DOHH2 (cell line): ENCODE results near the gene SLC66A2.

Source experiments
- H3F3A ChIP-seq: fragments of 200-600 bp; sonication (generic), shearing (Covaris generic); 2 replicates; pipeline ENCODE4 v1.6.0; 2016; ENCODE audit warnings: antibody characterized with exemption, mild to moderate bottlenecking; ENCODE audit not compliant: control insufficient read depth, insufficient read depth
- H3K27ac ChIP-seq: fragments of 200-600 bp; sonication (generic); 2 replicates; pipeline ENCODE4 v1.5.1; 2014; ENCODE audit warnings: low read depth, mild to moderate bottlenecking, low read length, moderate library complexity
- H3K27me3 ChIP-seq: fragments of 200-600 bp; sonication (generic); 2 replicates; pipeline ENCODE4 v1.6.1; 2014; ENCODE audit warnings: mild to moderate bottlenecking, low read length, mixed read lengths; ENCODE audit not compliant: control insufficient read depth
- H3K36me3 ChIP-seq: fragments of 200-600 bp; sonication (generic); 2 replicates; pipeline ENCODE4 v1.6.1; 2014; ENCODE audit warnings: mild to moderate bottlenecking, low read length, moderate library complexity, mixed read lengths; ENCODE audit not compliant: control insufficient read depth
- H3K4me1 ChIP-seq: fragments of 200-600 bp; sonication (generic); 2 replicates; pipeline ENCODE4 v1.6.1; 2014; ENCODE audit warnings: mild to moderate bottlenecking, low read length, mixed read lengths; ENCODE audit not compliant: control insufficient read depth
- H3K4me2 ChIP-seq: fragments of 200-600 bp; sonication (generic); 2 replicates; pipeline ENCODE4 v1.6.0; 2014; ENCODE audit warnings: mild to moderate bottlenecking, low read length, moderate library complexity
- H3K4me3 ChIP-seq: fragments of 200-600 bp; sonication (generic); 2 replicates; pipeline ENCODE4 v1.5.1; 2014; ENCODE audit warnings: mild to moderate bottlenecking, low read length, mixed read lengths
- H3K79me2 ChIP-seq: fragments of 200-600 bp; sonication (generic); 2 replicates; pipeline ENCODE4 v1.6.1; 2014; ENCODE audit warnings: mild to moderate bottlenecking, low read length, mixed read lengths; ENCODE audit not compliant: control insufficient read depth
- H3K9me2 ChIP-seq: fragments of 200-600 bp; sonication (generic); replicated peaks from 2 replicates; pipeline ENCODE4 v1.6.1; 2014; ENCODE audit warnings: mild to moderate bottlenecking, low read length, mixed read lengths; ENCODE audit not compliant: control insufficient read depth
- H3K9me3 ChIP-seq: fragments of 200-600 bp; sonication (generic); 2 replicates; pipeline ENCODE4 v1.6.1; 2014; ENCODE audit warnings: antibody characterized with exemption, low read length, mixed read lengths; ENCODE audit not compliant: control insufficient read depth, insufficient read depth
- H4K20me1 ChIP-seq: fragments of 200-600 bp; sonication (generic); 2 replicates; pipeline ENCODE4 v1.6.0; 2014; ENCODE audit warnings: low read depth, mild to moderate bottlenecking, antibody characterized with exemption, low read length, moderate library complexity; ENCODE audit not compliant: control insufficient read depth, insufficient read depth
- EZH2phosphoT487 ChIP-seq: fragments of 200-600 bp; sonication (generic); IDR thresholded peaks from 2 replicates; pipeline ENCODE4 v1.6.1; 2017; ENCODE audit warnings: borderline replicate concordance, mild to moderate bottlenecking, antibody characterized with exemption, low read length, moderate library complexity, mixed read lengths
- TF ChIP-seq, protein P1 (sequence below): fragments of 200-600 bp; sonication (generic); IDR thresholded peaks from one replicate; pipeline ENCODE4 v1.5.1; 2014; ENCODE audit warnings: antibody characterized with exemption, mild to moderate bottlenecking, low read depth, low read length; ENCODE audit not compliant: poor library complexity, severe bottlenecking

The SLC66A2 gene

DNA sequence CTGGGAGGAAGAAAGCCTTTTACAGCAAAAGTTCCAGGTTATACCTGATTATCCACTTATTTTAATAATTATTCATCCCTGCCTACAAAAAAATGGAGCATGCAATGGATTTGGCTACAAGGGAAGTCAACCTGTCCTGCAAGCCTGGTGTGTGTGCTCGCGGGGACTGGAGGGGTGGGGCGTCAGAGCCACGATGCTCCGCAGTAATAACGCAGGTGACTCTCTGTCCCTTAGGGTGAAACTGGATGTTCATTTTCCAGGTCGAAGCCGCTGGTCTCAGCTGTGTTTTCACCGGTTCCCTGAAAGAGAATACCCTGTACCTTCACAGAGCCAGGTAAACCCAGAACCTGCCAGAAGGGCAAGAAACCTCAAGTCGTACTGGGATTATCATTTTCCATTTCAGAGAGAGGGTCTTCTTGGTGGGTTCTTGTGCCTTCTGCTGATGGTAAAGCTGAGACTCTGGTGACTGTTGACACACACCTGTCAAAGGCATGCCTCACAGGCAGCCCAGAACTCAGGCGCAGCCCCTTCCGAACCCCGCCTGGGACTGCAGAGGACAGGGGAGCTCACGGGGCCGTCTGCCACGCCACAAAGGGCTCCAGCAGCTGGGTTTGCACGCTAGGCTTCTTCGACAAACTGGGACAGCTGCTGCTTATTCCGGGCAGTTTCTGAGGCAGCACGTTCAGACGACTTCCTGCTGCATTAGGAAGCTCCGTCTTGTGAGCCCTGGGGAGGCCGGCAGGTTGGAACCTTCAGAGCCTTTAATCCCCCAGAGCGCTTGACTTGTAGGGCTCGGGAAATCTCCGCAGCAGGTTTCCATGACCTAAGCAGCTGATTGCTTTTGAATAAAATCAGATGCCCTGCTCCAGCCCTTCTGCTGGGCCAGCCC, 95.1 kb downstream of the SLC66A2 start:
- H3K27me3 ChIP-seq, result no peaks in the 10 kb centered on the region
- no peak overlapping the region for H3K4me3 ChIP-seq
- peak overlapping the region; percentile 33; the same call in 1 of the 2 replicates for H3K4me2 ChIP-seq
- no peaks in the 10 kb centered on the region for H3K9me3 ChIP-seq
- H3K36me3 ChIP-seq, result no peaks in the 10 kb centered on the region
- peaks cover 20% of the 10 kb centered on the region for H3K4me1 ChIP-seq
- peaks cover 5% of the 10 kb centered on the region for H3F3A ChIP-seq
- no peaks in the 10 kb centered on the region for H4K20me1 ChIP-seq
- TF ChIP-seq, protein P1, sequence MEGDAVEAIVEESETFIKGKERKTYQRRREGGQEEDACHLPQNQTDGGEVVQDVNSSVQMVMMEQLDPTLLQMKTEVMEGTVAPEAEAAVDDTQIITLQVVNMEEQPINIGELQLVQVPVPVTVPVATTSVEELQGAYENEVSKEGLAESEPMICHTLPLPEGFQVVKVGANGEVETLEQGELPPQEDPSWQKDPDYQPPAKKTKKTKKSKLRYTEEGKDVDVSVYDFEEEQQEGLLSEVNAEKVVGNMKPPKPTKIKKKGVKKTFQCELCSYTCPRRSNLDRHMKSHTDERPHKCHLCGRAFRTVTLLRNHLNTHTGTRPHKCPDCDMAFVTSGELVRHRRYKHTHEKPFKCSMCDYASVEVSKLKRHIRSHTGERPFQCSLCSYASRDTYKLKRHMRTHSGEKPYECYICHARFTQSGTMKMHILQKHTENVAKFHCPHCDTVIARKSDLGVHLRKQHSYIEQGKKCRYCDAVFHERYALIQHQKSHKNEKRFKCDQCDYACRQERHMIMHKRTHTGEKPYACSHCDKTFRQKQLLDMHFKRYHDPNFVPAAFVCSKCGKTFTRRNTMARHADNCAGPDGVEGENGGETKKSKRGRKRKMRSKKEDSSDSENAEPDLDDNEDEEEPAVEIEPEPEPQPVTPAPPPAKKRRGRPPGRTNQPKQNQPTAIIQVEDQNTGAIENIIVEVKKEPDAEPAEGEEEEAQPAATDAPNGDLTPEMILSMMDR, result no peak
- no peak for TF ChIP-seq EZH2phosphoT487
- no peaks in the 10 kb centered on the region for H3K79me2 ChIP-seq
- no peak overlapping the region for H3K27ac ChIP-seq
- H3K9me2 ChIP-seq, result no peaks in the 10 kb centered on the region

DNA sequence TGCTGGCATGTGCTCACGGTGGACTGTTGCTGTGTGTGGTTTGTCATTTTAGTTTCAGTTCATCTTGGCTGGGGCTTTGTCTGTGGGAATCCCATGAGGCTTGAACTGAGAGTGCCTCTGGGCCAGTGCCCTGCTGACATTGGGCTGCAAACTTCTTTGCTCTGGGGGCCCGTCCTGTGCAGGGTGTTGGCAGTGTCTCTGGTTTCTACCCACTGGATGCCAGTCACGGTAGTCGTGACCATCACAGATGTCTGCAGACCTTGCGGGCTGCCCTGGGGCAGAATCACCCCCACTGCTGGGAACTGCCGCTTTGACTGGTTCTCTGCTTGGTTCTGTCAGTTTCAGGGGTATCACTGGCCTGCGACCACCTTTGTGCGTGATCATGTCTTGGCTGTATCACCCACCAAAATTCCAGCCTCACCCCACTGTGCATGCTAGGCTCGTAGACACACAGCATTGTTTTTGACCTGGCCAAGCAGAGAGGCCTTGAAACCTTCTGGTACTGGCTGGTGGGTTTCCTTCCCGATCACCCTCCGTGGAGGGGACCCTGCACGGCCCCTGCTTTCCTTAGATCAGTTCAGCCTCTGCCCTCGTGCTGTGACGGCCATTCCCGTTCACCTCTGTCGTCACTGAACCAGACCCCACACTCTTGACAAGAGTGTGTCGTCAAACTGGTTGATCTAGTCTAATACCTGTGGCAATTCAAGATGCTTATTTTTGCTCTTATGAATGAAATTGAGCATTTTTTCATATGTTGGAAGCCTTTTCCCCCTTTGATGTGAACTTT, 96.1 kb downstream of the SLC66A2 start:
- peak overlapping the region; percentile 57 for H3K4me2 ChIP-seq
- H3K9me3 ChIP-seq, result no peaks in the 10 kb centered on the region
- no peaks in the 10 kb centered on the region for H3K79me2 ChIP-seq
- TF ChIP-seq, protein P1, result no peak
- TF ChIP-seq EZH2phosphoT487, result no peak
- no peak overlapping the region for H3K27ac ChIP-seq
- no peaks in the 10 kb centered on the region for H4K20me1 ChIP-seq
- peaks cover 5% of the 10 kb centered on the region for H3F3A ChIP-seq
- no peaks in the 10 kb centered on the region for H3K36me3 ChIP-seq
- H3K9me2 ChIP-seq, result no peaks in the 10 kb centered on the region
- peaks cover 20% of the 10 kb centered on the region for H3K4me1 ChIP-seq
- no peaks in the 10 kb centered on the region for H3K27me3 ChIP-seq
- peak overlapping the region; percentile 22; the same call in 1 of the 2 replicates for H3K4me3 ChIP-seq

DNA sequence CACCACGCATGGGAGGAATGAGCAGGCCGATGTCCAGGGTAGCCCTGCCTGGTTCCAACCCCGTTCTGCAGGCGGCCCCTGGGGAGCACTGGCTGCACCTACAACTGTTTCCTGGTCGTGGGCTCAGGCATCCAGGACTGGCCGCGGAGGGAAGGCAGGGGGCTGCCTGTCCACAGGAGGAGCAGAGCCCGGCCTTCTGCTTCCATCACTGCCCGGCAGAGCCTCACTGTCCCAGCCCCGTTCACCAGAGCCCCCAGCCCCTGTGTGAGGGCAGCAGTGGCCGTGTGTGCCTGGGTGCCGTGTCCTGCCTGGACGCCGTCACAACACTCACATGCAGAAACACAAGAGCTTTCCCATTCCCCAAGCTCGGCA, 97.5 kb downstream of the SLC66A2 start:
- Histone ChIP-seq H3K36me3 (no peaks in the 10 kb centered on the region), H3K4me1 (peaks cover 20% of the 10 kb centered on the region), H4K20me1 (no peaks in the 10 kb centered on the region), H3K4me2 (no peak overlapping the region), H3K27ac (no peak overlapping the region), H3K4me3 (no peak overlapping the region), H3K9me2 (no peaks in the 10 kb centered on the region), H3K27me3 (no peaks in the 10 kb centered on the region), H3K79me2 (no peaks in the 10 kb centered on the region), H3F3A (peaks cover 5% of the 10 kb centered on the region), H3K9me3 (no peaks in the 10 kb centered on the region)
- TF ChIP-seq, protein P1, result no peak
- TF ChIP-seq EZH2phosphoT487, result no peak
